ENCODE measurements around the gene SEC22A.

- TF ChIP-seq CTCF (IDR thresholded peaks at IDR 0.05) = no peak
- no peak for TF ChIP-seq POLR2A (IDR thresholded peaks at IDR 0.05)
These were observed 98.8 kb downstream of the SEC22A start for GRCh38 chr3:123300583-123300982.

Data from prostate gland (tissue), 2 donors.